BE2C (cell line): ENCODE results near the gene PNMA8A.

ENCODE experiments used
- DNase-seq: peaks from one replicate; pipeline ENCODE4 v3.0.0-alpha.2; 2020
- H3K27me3 ChIP-seq: fragments of 250-450 bp; sonication (Bioruptor Pico); 2 replicates; pipeline ENCODE4 v1.5.1; 2020; ENCODE audit warnings: mild to moderate bottlenecking
- H3K36me3 ChIP-seq: fragments of 250-450 bp; sonication (Bioruptor Pico); 2 replicates; pipeline ENCODE4 v1.5.1; 2020; ENCODE audit warnings: mild to moderate bottlenecking
- H3K4me1 ChIP-seq: fragments of 250-450 bp; sonication (Bioruptor Pico); 2 replicates; pipeline ENCODE4 v1.5.1; 2020
- H3K4me3 ChIP-seq: 2 replicates; pipeline ENCODE4 v1.5.1; 2011; ENCODE audit warnings: low read depth, low read length
- H3K9me3 ChIP-seq: fragments of 250-450 bp; sonication (Bioruptor Pico); 2 replicates; pipeline ENCODE4 v1.5.1; 2020
- CTCF ChIP-seq: IDR thresholded peaks from 2 replicates; pipeline ENCODE4 v1.5.1; 2012; ENCODE audit warnings: mild to moderate bottlenecking, low read depth, low read length

Gene PNMA8A

GRCh38 chr19:46427518-46428045, 43.8 kb downstream of the PNMA8A start:
- Histone ChIP-seq H3K27me3 (no peaks in the 10 kb centered on the region; the same call in 1 of the 2 replicates), H3K36me3 (no peaks in the 10 kb centered on the region), H3K9me3 (no peaks in the 10 kb centered on the region), H3K4me3 (no peak overlapping the region), H3K4me1 (no peaks in the 10 kb centered on the region)
- no peak for TF ChIP-seq CTCF
- DNase-seq, result no peak

GRCh38 chr19:46426506-46427162, 44.7 kb downstream of the PNMA8A start:
- H3K4me3 ChIP-seq, result peak overlapping the region; percentile 78
- no peak for TF ChIP-seq CTCF
- no peaks in the 10 kb centered on the region for H3K36me3 ChIP-seq
- H3K27me3 ChIP-seq, result no peaks in the 10 kb centered on the region; the same call in 1 of the 2 replicates
- H3K9me3 ChIP-seq, result no peaks in the 10 kb centered on the region
- peak; percentile 91 for DNase-seq
- no peaks in the 10 kb centered on the region for H3K4me1 ChIP-seq

- H3K9me3 ChIP-seq, result no peaks in the 10 kb centered on the region
- no peaks in the 10 kb centered on the region for H3K4me1 ChIP-seq
- no peak for DNase-seq
- no peaks in the 10 kb centered on the region; the same call in 1 of the 2 replicates for H3K27me3 ChIP-seq
- H3K4me3 ChIP-seq, result peak overlapping the region; percentile 78
- TF ChIP-seq CTCF, result no peak
- H3K36me3 ChIP-seq, result no peaks in the 10 kb centered on the region
Observed at GRCh38 chr19:46426035-46426505, 45.3 kb downstream of the PNMA8A start.

GRCh38 chr19:46423188-46423587, 48.2 kb downstream of the PNMA8A start:
- no peaks in the 10 kb centered on the region for H3K9me3 ChIP-seq
- H3K27me3 ChIP-seq, result no peaks in the 10 kb centered on the region; the same call in 1 of the 2 replicates
- no peaks in the 10 kb centered on the region for H3K4me1 ChIP-seq
- no peaks in the 10 kb centered on the region for H3K36me3 ChIP-seq
- no peak for DNase-seq
- no peak for TF ChIP-seq CTCF
- no peak overlapping the region for H3K4me3 ChIP-seq

- Histone ChIP-seq H3K4me1 (no peaks in the 10 kb centered on the region), H3K27me3 (no peaks in the 10 kb centered on the region; the same call in 1 of the 2 replicates), H3K4me3 (no peak overlapping the region), H3K36me3 (no peaks in the 10 kb centered on the region), H3K9me3 (no peaks in the 10 kb centered on the region)
- no peak for TF ChIP-seq CTCF
- DNase-seq, result no peak
Observed at GRCh38 chr19:46422344-46422743, 49.0 kb downstream of the PNMA8A start.

GRCh38 chr19:46420056-46420455, 51.3 kb downstream of the PNMA8A start:
- DNase-seq, result no peak
- Histone ChIP-seq H3K4me1 (peaks cover 3% of the 10 kb centered on the region; the same call in 1 of the 2 replicates), H3K27me3 (no peaks in the 10 kb centered on the region; the same call in 1 of the 2 replicates), H3K4me3 (no peak overlapping the region), H3K36me3 (no peaks in the 10 kb centered on the region), H3K9me3 (no peaks in the 10 kb centered on the region)
- TF ChIP-seq CTCF, result no peak
